HG03159 (cell line): ENCODE measurements around the gene B3GNT5.

ENCODE experiments used
- ATAC-seq: cut with Tn5 transposase; IDR thresholded peaks from one replicate; pipeline ENCODE4 v1.9.1; 2021; ENCODE audit warnings: mild to moderate bottlenecking, moderate library complexity; ENCODE audit not compliant: unreplicated experiment

Gene B3GNT5

GRCh38 chr3:183288117-183288516 lies 35.1 kb downstream of the B3GNT5 start:
- ATAC-seq: no peak

- no peak for ATAC-seq
Measured at GRCh38 chr3:183290216-183290615, 37.2 kb downstream of the B3GNT5 start.

DNA sequence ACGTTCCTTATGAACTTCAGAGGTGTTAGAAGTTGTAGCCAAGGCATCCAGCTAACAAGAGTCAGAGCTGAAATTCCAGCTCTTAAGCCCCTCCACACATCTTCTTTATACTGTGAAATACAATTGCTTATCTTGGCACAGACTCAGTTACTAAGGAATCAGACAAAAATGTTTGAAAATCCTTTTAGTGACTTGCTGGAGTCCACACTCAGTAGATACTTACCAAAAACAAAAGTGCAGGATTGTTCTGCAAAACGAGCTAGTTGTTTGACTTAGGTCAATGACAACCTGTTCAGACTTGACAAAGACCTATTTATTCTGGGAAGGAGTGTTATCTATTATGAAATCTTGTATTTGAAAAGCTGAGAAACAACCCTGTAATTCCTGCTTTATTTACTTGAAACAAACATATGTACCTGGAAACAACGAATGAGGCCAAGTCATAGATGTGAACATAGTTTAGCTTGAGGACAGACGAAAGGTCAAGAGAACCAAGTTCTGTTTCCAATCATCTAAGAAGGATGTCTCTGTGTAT lies 38.5 kb downstream of the B3GNT5 start:
- ATAC-seq: no peak

GRCh38 chr3:183293966-183294365 lies 40.9 kb downstream of the B3GNT5 start:
- ATAC-seq: no peak

- no peak for ATAC-seq
Measured at GRCh38 chr3:183295211-183295610, 42.2 kb downstream of the B3GNT5 start.

DNA sequence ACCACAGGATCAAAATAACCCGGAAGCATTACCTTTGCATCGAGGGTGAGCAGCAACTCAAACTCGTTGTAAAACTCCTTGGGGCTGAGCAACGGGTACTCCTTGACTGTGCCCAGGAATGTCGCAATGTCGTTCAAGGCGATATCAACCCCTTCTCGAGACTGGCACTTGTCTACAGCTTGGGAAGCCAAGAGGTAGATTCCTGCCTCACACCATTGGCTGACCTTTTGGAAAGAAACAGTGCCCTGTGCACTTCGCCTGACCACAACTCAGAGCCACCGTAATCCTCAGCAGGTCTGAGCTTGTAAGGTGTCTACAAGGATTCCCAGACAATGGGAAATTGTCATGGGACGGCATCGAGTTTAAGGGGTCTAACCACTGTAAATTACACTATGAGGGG lies 43.9 kb downstream of the B3GNT5 start:
- no peak for ATAC-seq

DNA sequence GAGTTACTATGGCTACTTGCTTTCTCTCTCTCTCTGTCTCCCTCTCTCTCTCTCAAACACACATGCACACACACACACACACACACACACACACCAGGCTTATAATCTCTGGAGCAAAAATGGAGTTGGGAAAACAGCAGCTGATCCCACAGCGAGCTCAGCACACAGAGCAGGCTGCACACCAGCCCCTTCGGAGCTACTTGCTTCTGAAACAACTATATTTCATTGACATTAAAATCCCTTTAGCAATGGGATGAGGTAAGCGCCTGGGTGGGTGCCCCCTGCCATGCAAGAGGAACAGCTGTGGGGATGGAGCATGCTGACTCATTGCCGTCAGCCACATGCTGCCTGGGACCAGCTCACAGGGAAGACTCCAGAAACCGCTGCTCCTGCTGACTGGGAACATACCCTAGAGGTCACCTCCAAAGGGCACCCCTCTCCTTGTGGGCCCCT lies 45.7 kb downstream of the B3GNT5 start:
- ATAC-seq: no peak

DNA sequence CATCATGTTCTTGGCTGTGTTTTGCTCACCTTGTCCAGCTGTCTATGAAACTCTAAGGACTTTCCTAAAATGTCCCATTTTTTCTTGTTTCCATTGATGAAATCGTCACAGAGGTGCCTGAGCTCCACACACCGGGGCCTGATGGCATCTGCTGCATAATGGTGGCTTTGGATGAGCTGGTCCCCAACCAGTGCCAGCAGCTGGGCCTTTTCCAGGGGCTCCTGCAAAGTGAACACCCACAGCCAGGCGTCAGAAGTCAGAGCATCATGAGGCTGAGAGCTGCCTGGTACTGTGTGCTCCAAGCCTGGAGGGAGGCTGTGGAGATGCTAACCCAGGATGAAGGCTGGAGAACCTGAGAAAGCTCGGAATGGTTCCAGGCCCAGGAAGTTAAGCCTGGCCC lies 46.9 kb downstream of the B3GNT5 start:
- no peak for ATAC-seq

GRCh38 chr3:183300996-183301562 lies 48.0 kb downstream of the B3GNT5 start:
- ATAC-seq: no peak

DNA sequence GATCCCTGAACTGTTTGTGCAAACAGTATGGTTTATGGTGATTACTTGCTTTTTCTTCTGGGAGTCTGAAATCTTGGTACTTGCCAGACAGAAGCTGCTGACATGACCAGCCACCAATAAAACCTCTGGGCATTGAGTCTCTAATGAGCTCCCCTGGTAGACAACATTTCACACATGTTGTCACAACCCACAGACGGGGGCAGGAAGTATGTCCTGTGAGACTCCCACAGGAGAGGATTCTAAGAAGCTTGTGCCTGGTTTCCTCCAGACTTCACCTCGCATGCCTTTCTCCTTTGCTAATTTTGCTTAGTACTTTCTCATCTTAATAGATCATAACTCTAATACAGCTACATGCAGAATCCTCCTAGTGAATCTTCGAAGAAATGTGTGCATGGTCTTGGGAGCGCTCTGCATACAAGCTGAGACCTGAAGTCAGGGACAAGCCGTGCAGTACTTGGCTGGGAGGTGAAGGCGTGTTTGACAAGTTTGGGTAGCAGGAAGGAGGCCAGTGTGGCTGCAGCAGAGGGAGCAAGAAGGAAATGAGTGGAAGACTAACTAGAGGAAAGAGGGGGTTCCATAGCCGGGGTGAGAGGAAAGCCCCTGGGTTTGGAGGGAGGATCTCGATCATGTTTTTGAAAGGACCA lies 49.0 kb downstream of the B3GNT5 start:
- no peak for ATAC-seq

DNA sequence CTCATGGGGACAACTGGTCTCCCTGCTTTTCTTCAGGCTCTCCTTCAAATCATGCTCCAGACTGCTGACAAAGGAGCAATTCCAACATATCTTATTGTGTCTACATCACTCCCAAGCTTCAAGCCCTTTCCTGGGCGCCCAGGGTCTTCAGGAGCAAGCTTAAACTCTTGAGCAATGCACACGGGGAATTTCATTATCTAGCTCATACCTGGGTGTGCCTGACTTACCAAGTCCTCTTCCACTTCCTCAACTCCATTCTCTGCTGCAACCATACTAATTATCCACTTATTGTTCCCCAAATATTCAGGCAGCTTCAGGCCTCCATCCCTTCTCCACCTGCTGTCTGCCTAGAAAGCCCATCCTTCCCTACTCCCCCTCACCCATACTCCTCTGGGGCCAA lies 50.6 kb downstream of the B3GNT5 start:
- ATAC-seq: no peak

- peak; percentile 68 for ATAC-seq
Measured at GRCh38 chr3:183306798-183307671, 54.0 kb downstream of the B3GNT5 start.

DNA sequence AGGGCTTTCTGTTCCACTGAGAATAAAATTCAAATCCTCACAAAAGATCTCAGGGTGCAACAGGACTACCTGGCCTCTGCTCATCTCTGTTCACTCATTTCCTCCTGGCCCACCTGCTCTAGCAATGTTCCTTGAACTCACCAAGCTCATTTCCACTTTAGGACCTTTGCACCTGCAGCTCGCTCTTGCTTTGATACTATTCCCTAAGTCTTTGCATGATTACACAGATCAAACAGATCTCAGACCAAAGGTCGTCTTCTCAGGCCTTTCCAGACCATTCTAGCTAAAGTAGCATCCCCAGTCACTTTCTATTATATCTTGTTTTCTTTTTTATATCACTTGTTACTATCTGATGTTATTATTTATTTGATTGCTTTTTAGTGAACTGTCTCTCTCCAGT lies 54.7 kb downstream of the B3GNT5 start:
- no peak for ATAC-seq

GRCh38 chr3:183308751-183309150 lies 55.7 kb downstream of the B3GNT5 start:
- ATAC-seq: no peak

GRCh38 chr3:183309276-183309675 lies 56.2 kb downstream of the B3GNT5 start:
- no peak for ATAC-seq

DNA sequence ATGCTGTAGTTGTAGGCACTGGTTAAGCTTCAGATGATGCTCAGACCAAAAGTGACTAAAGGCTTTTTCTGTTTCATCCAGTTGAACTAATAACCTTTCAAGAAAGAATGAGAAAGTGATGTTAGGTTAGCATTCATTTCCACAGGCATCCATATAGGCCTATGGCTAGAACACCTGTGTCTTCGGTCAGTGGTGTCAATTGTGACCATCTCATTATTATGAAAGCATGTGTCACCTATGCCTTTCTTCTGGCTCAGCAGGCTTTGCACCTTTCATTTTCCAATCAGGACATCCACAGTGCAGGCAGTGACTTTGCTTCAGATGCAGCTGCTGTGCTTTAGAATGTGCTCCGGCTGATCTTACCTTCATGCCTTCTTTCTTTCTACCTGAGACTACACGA lies 57.9 kb downstream of the B3GNT5 start:
- ATAC-seq: no peak

DNA sequence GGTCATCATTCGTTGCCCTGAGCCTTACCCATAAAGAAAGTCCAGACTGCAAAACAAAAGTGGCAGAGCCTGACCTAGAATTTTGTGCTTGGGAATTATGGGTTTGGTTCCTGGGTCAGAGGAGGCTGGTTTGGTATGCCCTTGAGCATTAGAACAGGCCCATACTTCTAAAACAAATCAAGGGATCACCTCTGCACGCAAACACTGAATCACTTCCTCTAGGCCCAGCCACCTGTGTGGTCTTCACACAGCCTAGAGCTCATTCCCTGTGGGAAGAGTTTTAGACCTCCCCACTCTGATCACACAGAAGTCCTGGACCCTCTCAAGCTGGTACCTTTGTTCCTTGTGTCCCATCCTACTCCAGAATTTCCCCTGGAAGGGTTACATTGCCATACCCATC lies 59.4 kb downstream of the B3GNT5 start:
- ATAC-seq: no peak

DNA sequence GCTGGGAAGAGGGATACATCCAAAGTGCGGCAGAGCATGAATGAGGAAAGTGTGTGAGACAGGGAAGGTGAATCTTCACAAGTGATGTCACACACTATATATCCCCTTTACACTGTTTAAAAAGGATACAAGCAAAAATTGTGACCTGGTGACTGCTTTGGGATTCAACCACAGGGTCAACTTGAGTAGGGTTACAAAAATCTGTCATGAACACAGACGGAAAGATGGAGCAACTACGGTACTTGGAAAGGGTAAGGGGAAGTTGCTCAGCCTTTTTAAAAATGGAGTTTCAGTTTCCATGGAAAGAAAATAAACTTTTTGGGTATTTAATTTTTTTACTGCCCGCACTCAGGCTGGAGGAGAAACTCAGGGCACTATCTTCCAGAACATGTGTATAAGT lies 60.3 kb downstream of the B3GNT5 start:
- ATAC-seq: no peak

- ATAC-seq: no peak
Measured at GRCh38 chr3:183313764-183314163, 60.7 kb downstream of the B3GNT5 start.

GRCh38 chr3:183315739-183316138 lies 62.7 kb downstream of the B3GNT5 start:
- no peak for ATAC-seq

DNA sequence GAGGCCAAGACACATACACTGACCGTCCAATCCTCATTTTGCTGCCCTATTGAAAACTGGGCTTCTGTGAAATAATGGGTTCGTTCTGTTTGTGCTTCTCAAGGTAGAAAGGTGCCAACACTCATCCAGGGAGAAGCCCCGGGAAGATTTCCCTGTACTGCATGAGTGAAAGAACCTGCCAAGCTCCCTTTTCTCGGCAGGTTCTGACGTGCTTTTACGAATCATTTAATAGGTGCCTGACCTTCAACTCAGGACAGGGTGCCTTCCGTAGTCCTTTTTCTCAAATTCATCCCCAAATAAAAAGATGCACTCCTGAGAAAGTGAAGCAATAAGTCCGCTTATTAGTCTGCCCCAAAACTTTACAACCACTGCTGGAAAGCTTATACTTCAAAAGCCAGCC lies 64.2 kb downstream of the B3GNT5 start:
- no peak for ATAC-seq
